GM23338 (cell line): ENCODE data around the gene BABAM1. TPM values are rescaled to one million over a fixed set of nuclear protein-coding genes. Genes with fewer than 3 reads are reported as not detected.

ENCODE experiments used
- ATAC-seq: fragments of 200-7000 bp; cut with Tn5 transposase; 3 replicates; pipeline ENCODE4 v1.9.1; 2020
- DNase-seq: peaks from one replicate; pipeline ENCODE4 v3.0.0-alpha.2; 2015; ENCODE audit warnings: low spot score
- H2AFZ ChIP-seq: fragments of 200-600 bp; sonication (generic); 2 replicates; pipeline ENCODE4 v1.8.0; 2016; ENCODE audit warnings: antibody characterized with exemption, mild to moderate bottlenecking, moderate library complexity
- H3F3A ChIP-seq: fragments of 200-600 bp; sonication (generic); replicated peaks from 2 replicates; pipeline ENCODE4 v1.8.0; 2017; ENCODE audit warnings: antibody characterized with exemption, mixed run types, low read depth
- H3K27ac ChIP-seq: fragments of 200-600 bp; sonication (generic); 2 replicates; pipeline ENCODE4 v1.6.1; 2016; ENCODE audit warnings: low read depth
- H3K27me3 ChIP-seq: fragments of 200-600 bp; sonication (generic); 2 replicates; pipeline ENCODE4 v1.8.0; 2016; ENCODE audit warnings: mild to moderate bottlenecking, mixed run types, moderate library complexity; ENCODE audit not compliant: insufficient read depth
- H3K36me3 ChIP-seq: fragments of 200-600 bp; sonication (generic); 2 replicates; pipeline ENCODE4 v1.8.0; 2016; ENCODE audit warnings: mild to moderate bottlenecking; ENCODE audit not compliant: insufficient read depth
- H3K4me1 ChIP-seq: fragments of 200-600 bp; sonication (generic); 2 replicates; pipeline ENCODE4 v1.8.0; 2016; ENCODE audit warnings: mild to moderate bottlenecking, moderate library complexity; ENCODE audit not compliant: insufficient read depth
- H3K4me2 ChIP-seq: fragments of 200-600 bp; sonication (generic); 2 replicates; pipeline ENCODE4 v1.7.1; 2017; ENCODE audit warnings: mixed run types
- H3K4me3 ChIP-seq: fragments of 200-600 bp; sonication (generic); 2 replicates; pipeline ENCODE4 v1.6.1; 2016; ENCODE audit warnings: mixed run types
- H3K79me2 ChIP-seq: fragments of 200-600 bp; sonication (generic); replicated peaks from 2 replicates; pipeline ENCODE4 v1.8.0; 2017; ENCODE audit warnings: mild to moderate bottlenecking; ENCODE audit not compliant: insufficient read depth
- H3K9me2 ChIP-seq: fragments of 200-600 bp; sonication (generic); 2 replicates; pipeline ENCODE4 v1.8.0; 2017; ENCODE audit not compliant: insufficient read depth
- H4K20me1 ChIP-seq: fragments of 200-600 bp; sonication (generic); replicated peaks from 2 replicates; pipeline ENCODE4 v1.8.0; 2017; ENCODE audit warnings: mild to moderate bottlenecking; ENCODE audit not compliant: insufficient read depth
- H3K27ac Mint-ChIP-seq: 2 replicates; pipeline ENCODE4 v1.8.0; 2020; ENCODE audit warnings: inconsistent platforms, mild to moderate bottlenecking, moderate library complexity, mixed read lengths
- H3K27me3 Mint-ChIP-seq: 3 replicates; pipeline ENCODE4 v1.8.0; 2022; ENCODE audit warnings: low read depth, mild to moderate bottlenecking, moderate library complexity, mixed read lengths, inconsistent platforms; ENCODE audit not compliant: insufficient read depth, poor library complexity
- H3K36me3 Mint-ChIP-seq: 3 replicates; pipeline ENCODE4 v1.8.0; 2021; ENCODE audit warnings: low read depth, mild to moderate bottlenecking, inconsistent platforms, moderate library complexity, mixed read lengths
- H3K4me1 Mint-ChIP-seq: 3 replicates; pipeline ENCODE4 v1.8.0; 2020; ENCODE audit warnings: mild to moderate bottlenecking, inconsistent platforms, mixed read lengths
- H3K4me3 Mint-ChIP-seq: 3 replicates; pipeline ENCODE4 v1.8.0; 2021; ENCODE audit warnings: moderate library complexity, mild to moderate bottlenecking, inconsistent platforms, mixed read lengths
- H3K9me3 Mint-ChIP-seq: 3 replicates; pipeline ENCODE4 v1.8.0; 2020; ENCODE audit warnings: moderate library complexity, mild to moderate bottlenecking, inconsistent platforms, mixed read lengths
- EZH2 ChIP-seq: fragments of 200-600 bp; sonication (generic); IDR thresholded peaks from one replicate; pipeline ENCODE4 v1.8.0; 2017; ENCODE audit warnings: antibody characterized with exemption, mild to moderate bottlenecking, low read depth; ENCODE audit not compliant: unreplicated experiment
- JUNB ChIP-seq: IDR thresholded peaks from one replicate; pipeline ENCODE4 v1.6.1; 2016; ENCODE audit warnings: antibody characterized with exemption; ENCODE audit not compliant: unreplicated experiment
- NANOG ChIP-seq: IDR thresholded peaks from 2 replicates; pipeline ENCODE4 v1.6.1; 2016; ENCODE audit warnings: antibody characterized with exemption, borderline replicate concordance
- POLR2AphosphoS5 ChIP-seq: IDR thresholded peaks from 2 replicates; pipeline ENCODE4 v1.6.1; 2016; ENCODE audit warnings: antibody characterized with exemption, low read depth
- ZNF114 ChIP-seq: fragments of 250-450 bp; sonication (Bioruptor Pico); IDR thresholded peaks from 2 replicates; pipeline ENCODE4 v1.5.0; 2020; ENCODE audit warnings: mild to moderate bottlenecking, moderate library complexity
- ZNF331 ChIP-seq: fragments of 250-450 bp; sonication (Bioruptor Pico); IDR thresholded peaks from 2 replicates; pipeline ENCODE4 v1.5.0; 2020; ENCODE audit warnings: low read depth, mild to moderate bottlenecking, moderate library complexity
- polyA plus RNA-seq: library from polyadenylated mRNA; unstranded; fragments of >200 nt; fragmentation: Nextera tagmentation; extraction: Ambion mirVana; gene quantifications from 2 replicates; pipeline ENCODE4 v1.2.1, GENCODE V29; 2016
- total RNA-seq: library from RNA; depleted of rRNA; stranded (reverse); fragments of >200 nt; shearing (Covaris generic); gene quantifications from 2 replicates; pipeline ENCODE4 v1.2.3, GENCODE V29; 2014
- TF ChIP-seq, protein P1 (sequence below): fragments of 250-450 bp; sonication (Bioruptor Pico); IDR thresholded peaks from 2 replicates; pipeline ENCODE4 v1.5.0; 2020; ENCODE audit warnings: mild to moderate bottlenecking, moderate library complexity

The BABAM1 gene
- total and polyA plus RNA-seq, 2 experiments from 2014 or later, result 78.1 to 95.0 TPM

DNA sequence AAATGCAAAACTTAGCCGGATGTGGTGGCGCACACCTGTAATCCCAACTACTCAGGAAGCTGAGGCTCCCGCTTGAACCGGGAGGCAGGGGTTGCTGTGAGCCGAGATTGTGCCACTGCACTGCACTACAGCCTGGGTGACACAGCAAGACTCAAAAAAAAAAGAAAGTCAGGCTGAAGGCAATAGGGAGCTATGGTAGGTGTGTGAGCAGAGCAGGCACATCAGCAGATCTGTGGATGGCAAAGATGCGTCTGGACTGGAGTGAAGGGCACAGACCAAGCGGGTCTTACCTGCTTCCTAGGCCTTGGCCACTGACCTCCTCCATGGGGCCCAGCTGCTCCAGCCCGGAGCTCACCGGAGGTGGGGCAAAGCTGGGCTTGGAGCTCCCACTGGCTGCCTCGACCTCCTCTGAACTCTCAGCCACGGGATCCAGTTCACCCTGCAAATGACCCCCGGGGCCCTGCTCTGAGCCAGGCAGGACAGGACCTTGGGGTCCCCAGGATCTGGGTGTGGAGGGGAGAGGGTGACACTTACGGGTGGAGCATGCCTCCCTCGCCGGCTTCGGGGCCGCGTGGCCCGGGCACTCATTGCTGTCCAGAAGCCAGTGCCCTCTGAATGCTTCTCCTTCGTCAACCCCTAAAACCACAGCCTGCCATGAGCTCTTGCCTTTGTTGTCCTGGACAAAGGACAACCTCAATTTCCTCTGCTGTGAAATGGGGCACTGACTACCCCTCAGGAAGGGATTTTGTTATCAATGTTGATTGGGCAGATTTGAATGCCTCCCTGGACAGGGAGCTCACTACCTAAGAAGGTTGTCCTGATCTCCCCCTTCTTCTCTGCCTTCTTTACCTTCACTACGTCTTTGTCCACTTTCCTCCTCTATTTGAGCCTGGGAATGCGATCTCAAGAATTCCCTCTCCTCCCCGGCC is 3.3 kb upstream of the BABAM1 start:
- TF ChIP-seq, protein P1, sequence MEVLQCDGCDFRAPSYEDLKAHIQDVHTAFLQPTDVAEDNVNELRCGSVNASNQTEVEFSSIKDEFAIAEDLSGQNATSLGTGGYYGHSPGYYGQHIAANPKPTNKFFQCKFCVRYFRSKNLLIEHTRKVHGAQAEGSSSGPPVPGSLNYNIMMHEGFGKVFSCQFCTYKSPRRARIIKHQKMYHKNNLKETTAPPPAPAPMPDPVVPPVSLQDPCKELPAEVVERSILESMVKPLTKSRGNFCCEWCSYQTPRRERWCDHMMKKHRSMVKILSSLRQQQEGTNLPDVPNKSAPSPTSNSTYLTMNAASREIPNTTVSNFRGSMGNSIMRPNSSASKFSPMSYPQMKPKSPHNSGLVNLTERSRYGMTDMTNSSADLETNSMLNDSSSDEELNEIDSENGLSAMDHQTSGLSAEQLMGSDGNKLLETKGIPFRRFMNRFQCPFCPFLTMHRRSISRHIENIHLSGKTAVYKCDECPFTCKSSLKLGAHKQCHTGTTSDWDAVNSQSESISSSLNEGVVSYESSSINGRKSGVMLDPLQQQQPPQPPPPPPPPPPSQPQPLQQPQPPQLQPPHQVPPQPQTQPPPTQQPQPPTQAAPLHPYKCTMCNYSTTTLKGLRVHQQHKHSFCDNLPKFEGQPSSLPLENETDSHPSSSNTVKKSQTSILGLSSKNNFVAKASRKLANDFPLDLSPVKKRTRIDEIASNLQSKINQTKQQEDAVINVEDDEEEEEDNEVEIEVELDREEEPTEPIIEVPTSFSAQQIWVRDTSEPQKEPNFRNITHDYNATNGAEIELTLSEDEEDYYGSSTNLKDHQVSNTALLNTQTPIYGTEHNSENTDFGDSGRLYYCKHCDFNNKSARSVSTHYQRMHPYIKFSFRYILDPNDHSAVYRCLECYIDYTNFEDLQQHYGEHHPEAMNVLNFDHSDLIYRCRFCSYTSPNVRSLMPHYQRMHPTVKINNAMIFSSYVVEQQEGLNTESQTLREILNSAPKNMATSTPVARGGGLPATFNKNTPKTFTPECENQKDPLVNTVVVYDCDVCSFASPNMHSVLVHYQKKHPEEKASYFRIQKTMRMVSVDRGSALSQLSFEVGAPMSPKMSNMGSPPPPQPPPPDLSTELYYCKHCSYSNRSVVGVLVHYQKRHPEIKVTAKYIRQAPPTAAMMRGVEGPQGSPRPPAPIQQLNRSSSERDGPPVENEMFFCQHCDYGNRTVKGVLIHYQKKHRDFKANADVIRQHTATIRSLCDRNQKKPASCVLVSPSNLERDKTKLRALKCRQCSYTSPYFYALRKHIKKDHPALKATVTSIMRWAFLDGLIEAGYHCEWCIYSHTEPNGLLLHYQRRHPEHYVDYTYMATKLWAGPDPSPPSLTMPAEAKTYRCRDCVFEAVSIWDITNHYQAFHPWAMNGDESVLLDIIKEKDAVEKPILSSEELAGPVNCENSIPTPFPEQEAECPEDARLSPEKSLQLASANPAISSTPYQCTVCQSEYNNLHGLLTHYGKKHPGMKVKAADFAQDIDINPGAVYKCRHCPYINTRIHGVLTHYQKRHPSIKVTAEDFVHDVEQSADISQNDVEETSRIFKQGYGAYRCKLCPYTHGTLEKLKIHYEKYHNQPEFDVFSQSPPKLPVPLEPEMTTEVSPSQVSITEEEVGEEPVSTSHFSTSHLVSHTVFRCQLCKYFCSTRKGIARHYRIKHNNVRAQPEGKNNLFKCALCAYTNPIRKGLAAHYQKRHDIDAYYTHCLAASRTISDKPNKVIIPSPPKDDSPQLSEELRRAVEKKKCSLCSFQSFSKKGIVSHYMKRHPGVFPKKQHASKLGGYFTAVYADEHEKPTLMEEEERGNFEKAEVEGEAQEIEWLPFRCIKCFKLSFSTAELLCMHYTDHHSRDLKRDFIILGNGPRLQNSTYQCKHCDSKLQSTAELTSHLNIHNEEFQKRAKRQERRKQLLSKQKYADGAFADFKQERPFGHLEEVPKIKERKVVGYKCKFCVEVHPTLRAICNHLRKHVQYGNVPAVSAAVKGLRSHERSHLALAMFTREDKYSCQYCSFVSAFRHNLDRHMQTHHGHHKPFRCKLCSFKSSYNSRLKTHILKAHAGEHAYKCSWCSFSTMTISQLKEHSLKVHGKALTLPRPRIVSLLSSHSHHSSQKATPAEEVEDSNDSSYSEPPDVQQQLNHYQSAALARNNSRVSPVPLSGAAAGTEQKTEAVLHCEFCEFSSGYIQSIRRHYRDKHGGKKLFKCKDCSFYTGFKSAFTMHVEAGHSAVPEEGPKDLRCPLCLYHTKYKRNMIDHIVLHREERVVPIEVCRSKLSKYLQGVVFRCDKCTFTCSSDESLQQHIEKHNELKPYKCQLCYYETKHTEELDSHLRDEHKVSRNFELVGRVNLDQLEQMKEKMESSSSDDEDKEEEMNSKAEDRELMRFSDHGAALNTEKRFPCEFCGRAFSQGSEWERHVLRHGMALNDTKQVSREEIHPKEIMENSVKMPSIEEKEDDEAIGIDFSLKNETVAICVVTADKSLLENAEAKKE (CRISPR knock-in tag), result no peak
- TF ChIP-seq ZNF331 (no peak), POLR2AphosphoS5 (no peak)
- Histone ChIP-seq H3K27me3 (no peaks in the 10 kb centered on the region), H3F3A (0 out of 2 replicates have a peak, but pooled peaks cover 2% of the 10 kb centered on the region), H3K4me1 (0 out of 2 replicates have a peak, but pooled peaks cover 5% of the 10 kb centered on the region), H4K20me1 (no peaks in the 10 kb centered on the region), H3K9me2 (no peaks in the 10 kb centered on the region), H3K4me2 (peak overlapping the region; percentile 68; the same call in 1 of the 2 replicates), H3K4me3 (no peak overlapping the region), H3K27ac (peak overlapping the region; percentile 40; the same call in 1 of the 2 replicates), H3K79me2 (peaks cover 12% of the 10 kb centered on the region; the same call in 1 of the 2 replicates), H2AFZ (no peak overlapping the region), H3K36me3 (peaks cover 3% of the 10 kb centered on the region; the same call in 1 of the 2 replicates)
- Mint-ChIP-seq H3K9me3 (peaks cover 22% of the 10 kb centered on the region; the same call in 2 of the 3 replicates), H3K27me3 (peaks cover 29% of the 10 kb centered on the region), H3K27ac (peak overlapping the region; percentile 96), H3K4me1 (peaks cover 25% of the 10 kb centered on the region), H3K36me3 (peaks cover 23% of the 10 kb centered on the region), H3K4me3 (peak overlapping the region; percentile 51)
- no peak for DNase-seq
- ATAC-seq, result no peak

DNA sequence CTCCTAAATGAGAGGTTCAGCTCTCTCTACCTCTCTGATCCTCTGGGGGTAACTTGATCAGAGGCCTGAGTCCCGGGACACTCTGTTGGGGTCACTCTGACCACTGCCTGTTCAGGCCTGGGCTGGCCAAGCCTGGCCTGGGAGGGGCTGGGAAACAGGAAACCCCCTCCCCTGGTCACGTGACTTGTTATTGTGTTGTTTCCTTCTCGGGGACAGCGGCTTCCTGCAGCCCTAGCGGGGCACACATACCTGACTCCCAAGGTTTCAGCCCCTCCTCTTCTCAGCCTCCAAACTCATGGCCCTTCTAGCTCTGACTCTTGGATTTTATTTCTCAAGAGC is 2.6 kb upstream of the BABAM1 start, which contains the start of gene USHBP1:
USHBP1 (minus strand) TSS at position 105 of the 339 bp plus-strand sequence. CDS start 446 bp downstream, outside the sequence.
- Histone ChIP-seq H2AFZ (no peak within 1 kb of the TSS), H3K27ac (peak within 1 kb of the TSS; percentile 90)

More for the DNA sequence above, 2.6 kb upstream of the BABAM1 start, which contains the start of gene USHBP1:
- H3K4me1 ChIP-seq, result 0 out of 2 replicates have a peak, but pooled peaks cover 5% of the 10 kb centered on the region
- DNase-seq (peak; percentile 93), ATAC-seq (peak; percentile 5)
- peaks cover 3% of the 10 kb centered on the region; the same call in 1 of the 2 replicates for H3K36me3 ChIP-seq
- Mint-ChIP-seq H3K9me3 (peaks cover 16% of the 10 kb centered on the region; the same call in 2 of the 3 replicates), H3K27me3 (peaks cover 26% of the 10 kb centered on the region), H3K36me3 (peaks cover 20% of the 10 kb centered on the region), H3K4me1 (peaks cover 25% of the 10 kb centered on the region), H3K27ac (peak within 1 kb of the TSS; percentile 96), H3K4me3 (peak within 1 kb of the TSS; percentile 51)
- 0 out of 2 replicates have a peak, but pooled peaks cover 2% of the 10 kb centered on the region for H3F3A ChIP-seq
- peaks cover 12% of the 10 kb centered on the region; the same call in 1 of the 2 replicates for H3K79me2 ChIP-seq
- no peaks in the 10 kb centered on the region for H3K27me3 ChIP-seq
- no peak for TF ChIP-seq JUNB
- TF ChIP-seq EZH2, result no peak
- no peak for TF ChIP-seq ZNF114 (CRISPR knock-in tag)
- TF ChIP-seq POLR2AphosphoS5, result peak; percentile 32
- no peak for TF ChIP-seq NANOG
- H4K20me1 ChIP-seq, result no peaks in the 10 kb centered on the region
- H3K4me3 ChIP-seq, result peak within 1 kb of the TSS; percentile 20; the same call in 1 of the 2 replicates
- H3K9me2 ChIP-seq, result no peaks in the 10 kb centered on the region
- H3K4me2 ChIP-seq, result peak within 1 kb of the TSS; percentile 68
